HG02943 (cell line): ENCODE results near the gene BRI3BP.
"Not testable (repeated sequence)": the region's sequence is repeated elsewhere in the genome, so short reads cannot be mapped to it uniquely, and the experiment has no call there.

Experiments used
- ATAC-seq: cut with Tn5 transposase; IDR thresholded peaks from one replicate; pipeline ENCODE4 v1.9.1; 2021; ENCODE audit warnings: mild to moderate bottlenecking, low read depth, moderate library complexity; ENCODE audit not compliant: unreplicated experiment

Gene BRI3BP

DNA sequence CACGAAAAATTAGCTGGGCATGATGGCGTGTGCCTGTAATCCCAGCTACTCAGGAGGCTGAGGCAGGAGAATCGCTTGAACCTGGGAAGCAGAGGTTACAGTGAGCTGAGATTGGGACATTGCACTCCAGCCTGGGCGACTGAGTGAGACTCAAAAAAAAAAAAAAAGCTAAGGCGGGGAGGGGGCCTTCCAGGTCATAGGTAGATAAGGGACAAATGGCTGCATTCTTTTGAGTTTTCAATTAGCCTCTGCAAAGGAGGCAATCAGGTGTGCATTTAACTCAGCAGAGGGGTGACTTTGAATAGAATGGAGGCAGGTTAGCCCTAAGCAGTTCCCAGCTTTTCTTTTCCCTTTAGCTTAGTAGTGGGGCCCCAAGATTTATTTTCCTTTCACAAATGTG lies 71.0 kb downstream of the BRI3BP start:
- no peak for ATAC-seq

DNA sequence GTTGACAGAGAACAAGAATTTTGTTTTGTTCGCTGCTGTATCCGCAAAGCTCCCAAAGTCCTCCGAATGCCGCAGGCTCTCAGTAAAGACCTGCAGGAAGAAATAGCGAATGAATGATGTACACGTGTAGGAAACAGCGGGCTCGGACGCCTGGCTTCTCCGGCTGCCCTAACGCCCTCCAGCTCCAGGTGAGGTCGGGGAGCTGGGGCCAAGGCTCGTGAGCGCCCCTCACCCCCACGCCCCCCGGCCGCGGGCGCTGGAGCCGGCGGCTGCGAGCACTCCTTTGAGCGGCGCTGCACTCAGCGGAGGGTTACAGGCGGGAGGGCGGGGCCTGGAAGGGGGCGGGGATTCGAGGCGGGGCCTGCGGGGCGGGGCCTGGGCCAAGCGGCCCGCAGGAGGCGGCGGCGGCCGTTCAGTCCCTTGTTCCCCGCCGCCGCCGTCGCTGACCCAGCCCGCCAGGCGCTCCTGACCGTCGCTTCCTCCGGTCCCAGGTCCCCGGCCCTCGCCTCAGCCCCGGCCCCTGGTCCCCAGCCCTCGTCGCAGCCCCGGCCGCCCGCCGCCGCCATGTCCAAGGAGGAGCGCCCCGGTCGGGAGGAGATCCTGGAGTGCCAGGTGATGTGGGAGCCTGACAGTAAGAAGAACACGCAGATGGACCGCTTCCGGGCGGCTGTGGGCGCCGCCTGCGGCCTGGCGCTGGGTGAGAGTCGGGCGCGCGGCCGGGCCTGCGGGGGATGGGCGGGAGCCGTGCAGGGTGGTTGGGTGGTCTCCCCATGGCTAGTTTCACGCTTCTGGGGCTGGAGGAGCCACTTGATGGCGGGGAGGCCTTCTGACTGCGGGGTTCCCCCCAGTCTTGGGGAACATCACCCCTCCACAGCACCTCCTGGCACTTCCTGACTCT lies 71.8 kb downstream of the BRI3BP start, which contains the start of gene AACS:
Gene AACS (plus strand): TSS at position 415 of the 898 bp plus-strand sequence. CDS start 150 bp downstream, at position 565.
- ATAC-seq, result peak; percentile 90

DNA sequence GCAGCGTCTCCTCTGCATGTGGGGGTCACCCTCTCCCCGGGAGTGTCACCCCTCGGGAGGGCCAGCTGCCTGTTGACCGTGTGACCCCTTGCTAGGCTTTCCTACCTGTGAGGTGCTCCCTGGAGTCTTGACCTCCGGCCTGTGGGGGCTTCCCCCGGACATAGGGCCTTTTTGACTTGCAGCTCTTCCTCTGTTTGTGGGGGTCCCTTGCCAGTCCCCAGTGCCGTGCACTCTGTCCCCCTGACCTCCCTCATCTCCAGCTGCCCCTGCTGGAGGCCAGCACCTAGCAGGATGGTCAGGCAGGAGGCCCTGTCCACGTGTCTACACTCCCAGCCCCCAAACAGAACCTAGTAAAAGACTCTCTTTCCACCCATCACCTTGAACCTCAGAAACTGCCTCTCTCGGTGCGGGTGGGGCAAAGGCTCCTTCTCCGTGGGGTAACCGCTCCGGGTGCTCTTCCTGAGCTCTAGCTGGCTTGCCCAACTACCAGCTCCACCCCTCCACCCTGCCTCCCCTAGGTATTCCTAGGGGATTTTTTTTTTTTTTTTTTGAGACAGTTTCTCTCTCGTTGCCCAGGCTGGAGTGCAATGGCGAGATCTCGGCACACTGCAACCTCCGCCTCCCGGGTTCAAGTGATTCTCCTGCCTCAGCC lies 72.6 kb downstream of the BRI3BP start:
- ATAC-seq, result peak; percentile 12

DNA sequence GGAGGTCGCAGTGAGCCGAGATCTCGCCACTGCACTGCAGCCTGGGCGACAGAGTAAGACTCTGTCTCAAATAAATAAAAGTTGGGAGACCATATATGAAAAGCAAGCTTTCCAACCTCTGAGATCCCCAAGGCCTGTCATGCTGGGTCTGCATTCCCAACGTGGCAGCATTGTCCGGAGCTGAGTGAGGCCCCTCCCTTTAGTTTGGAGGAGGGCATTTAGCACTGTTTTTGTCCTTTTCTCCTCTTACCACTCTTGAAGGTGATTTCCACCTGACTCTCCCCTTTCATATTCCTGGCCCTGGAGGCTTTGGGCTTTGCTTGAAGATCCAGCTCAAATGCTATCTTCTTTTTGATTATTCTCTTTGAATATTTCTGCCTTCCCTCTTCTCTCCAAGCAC lies 74.9 kb downstream of the BRI3BP start:
- no peak for ATAC-seq

DNA sequence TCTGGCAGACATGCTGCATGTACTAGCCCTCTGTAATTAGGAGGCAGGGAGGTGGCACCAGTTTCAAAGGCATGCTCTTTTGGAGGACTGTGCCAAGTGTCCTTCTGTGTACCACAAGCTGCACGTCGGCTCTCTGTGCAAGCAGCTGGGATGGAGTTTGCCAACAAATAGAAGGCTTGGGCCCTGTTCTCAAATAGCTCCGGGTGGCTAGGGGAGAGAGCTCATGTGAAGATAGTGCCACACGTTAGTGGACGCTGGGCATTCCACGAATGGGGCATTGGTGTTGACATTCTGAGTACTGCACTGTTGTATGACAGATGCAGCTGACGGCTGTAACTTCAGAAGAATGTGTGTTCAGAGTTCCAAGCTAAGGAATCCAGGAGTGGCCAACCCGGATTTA lies 76.2 kb downstream of the BRI3BP start:
- ATAC-seq, result no peak

DNA sequence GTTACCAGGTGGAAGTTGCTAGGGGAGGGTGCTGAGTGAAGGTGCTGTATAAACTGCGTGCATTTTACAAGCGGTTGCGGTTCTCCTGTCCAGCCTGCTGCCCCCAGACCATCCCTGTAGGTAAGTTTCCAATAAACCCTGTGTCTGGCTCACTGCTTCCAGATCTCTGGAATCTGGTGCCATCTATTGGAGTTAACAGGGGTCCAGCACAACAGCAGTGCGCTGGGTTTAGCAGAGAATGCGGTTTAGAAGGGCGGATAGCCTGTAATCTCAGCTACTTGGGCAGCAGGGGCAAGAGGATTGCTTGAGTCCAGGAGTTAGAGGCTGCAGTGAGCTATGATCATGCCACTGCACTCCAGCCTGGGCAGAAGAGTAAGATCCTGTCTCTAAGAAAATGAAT lies 76.7 kb downstream of the BRI3BP start:
- no peak for ATAC-seq

- no peak for ATAC-seq
These were observed 77.4 kb downstream of the BRI3BP start for GRCh38 chr12:125070661-125071390.

- ATAC-seq, result no peak
These were observed 78.0 kb downstream of the BRI3BP start for GRCh38 chr12:125071456-125071855.

DNA sequence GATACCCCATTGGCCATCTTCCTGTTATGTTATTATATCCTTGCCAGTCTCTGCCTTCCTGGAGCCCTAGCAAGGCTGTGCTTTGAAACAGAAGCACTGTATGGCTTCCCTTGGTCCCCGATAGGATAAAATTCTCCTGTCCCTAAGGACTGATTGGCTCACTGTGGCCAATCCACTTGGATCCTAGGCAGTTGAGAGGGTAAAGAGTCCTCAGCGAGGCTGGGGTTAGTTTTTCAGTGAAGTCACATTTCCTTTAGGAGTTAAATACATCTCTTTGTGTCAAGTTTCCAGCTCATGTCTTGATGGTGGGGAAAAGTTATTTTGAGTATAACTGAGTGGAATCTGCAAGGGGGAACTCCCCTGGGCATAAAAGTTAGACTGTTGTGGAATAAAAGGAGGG lies 79.1 kb downstream of the BRI3BP start:
- ATAC-seq, result no peak

- not testable (repeated sequence) for ATAC-seq
These were observed 80.8 kb downstream of the BRI3BP start for GRCh38 chr12:125074294-125074693.

DNA sequence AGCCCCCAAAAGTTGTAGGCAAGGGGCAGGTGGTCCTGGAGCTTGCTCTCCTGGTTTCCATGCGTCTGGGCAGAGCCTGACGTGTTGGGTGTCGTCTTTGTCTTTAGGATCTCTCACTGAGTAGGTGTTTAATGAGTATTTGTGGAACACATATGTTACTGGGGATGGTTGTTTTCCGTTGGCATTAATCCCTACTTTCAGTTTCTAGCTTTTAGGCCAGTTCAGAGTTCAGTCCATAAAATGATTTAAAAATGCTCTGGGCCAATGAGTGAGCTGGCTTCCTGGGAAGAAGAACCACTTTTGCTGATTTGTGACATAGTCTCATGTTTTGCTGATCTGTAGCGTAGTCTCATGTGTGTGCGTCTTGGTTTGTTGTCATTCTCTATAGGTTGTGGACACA lies 82.7 kb downstream of the BRI3BP start:
- no peak for ATAC-seq

DNA sequence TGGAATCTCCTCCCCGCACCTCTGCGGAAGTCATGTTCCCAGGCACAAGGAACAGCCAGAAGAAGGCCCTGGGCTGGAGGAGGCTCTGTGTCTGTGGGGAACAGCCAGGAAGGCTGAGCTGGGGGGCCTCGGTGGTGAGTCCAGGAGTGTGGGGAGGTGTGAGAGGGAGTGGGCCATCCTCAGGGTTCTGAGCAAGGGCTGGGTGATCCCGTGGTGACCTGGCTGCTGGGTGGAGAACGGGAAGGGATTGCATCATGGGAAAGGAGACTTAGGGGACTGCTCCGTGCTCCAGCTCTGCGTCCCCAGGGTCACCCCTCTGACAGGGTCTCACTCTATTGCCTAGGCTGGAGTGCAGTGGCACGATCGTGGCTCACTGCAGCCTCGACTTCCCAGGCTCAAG lies 85.6 kb downstream of the BRI3BP start:
- no peak for ATAC-seq

GRCh38 chr12:125079648-125080645 lies 86.5 kb downstream of the BRI3BP start:
- no peak for ATAC-seq
